HCT116 (cell line): ENCODE results near the gene SNCAIP. TPM values are rescaled to one million over a fixed set of nuclear protein-coding genes. Genes with fewer than 3 reads are reported as not detected.

Source experiments
- ATAC-seq: fragments of 200-7000 bp; cut with Tn5 transposase; 2 replicates; pipeline ENCODE4 v1.9.1; 2020; ENCODE audit warnings: mild to moderate bottlenecking, moderate library complexity
- BruUV-seq: library from RNA; stranded (reverse); fragments of 400-500 nt; replicated peaks from 2 replicates; lab custom pipeline; 2021; lab: Mats Ljungman, UMichigan
- CTCF ChIA-PET: fragments of 300-600 bp; sonication (Branson Sonifier 250); formaldehyde crosslinking; loops from one replicate; lab custom pipeline; 2021; ENCODE audit warnings: antibody characterized with exemption; lab: Charles Lee
- POLR2A ChIA-PET: fragments of 300-600, 350-600 bp; sonication (Branson Sonifier 250); formaldehyde crosslinking; loops from one replicate; lab custom pipeline; 2021; ENCODE audit warnings: antibody characterized with exemption; lab: Charles Lee
- RAD21 ChIA-PET, 2 experiments: fragments of 300-600 bp; sonication (Branson Sonifier 250); formaldehyde crosslinking; loops; one replicate each; lab custom pipeline; 2023; ENCODE audit warnings: low total read pairs in 2 of 2; ENCODE audit not compliant: uncharacterized antibody in 2 of 2, unreplicated experiment in 2 of 2, low non-redundant PET in 1 of 2; lab: Charles Lee
- DNase-seq: peaks from one replicate; pipeline ENCODE4 v3.0.0-alpha.2; 2010; ENCODE audit warnings: low read depth, low spot score
- H2AFZ ChIP-seq: fragments of 200-600 bp; shearing (Covaris generic), sonication (generic); 2 replicates; pipeline ENCODE4 v1.6.1; 2017; ENCODE audit warnings: low read depth, mixed run types, mixed read lengths, antibody characterized with exemption, low read length; ENCODE audit not compliant: poor library complexity, severe bottlenecking
- H3K27ac ChIP-seq: 2 replicates; pipeline ENCODE4 v1.5.1; 2012; ENCODE audit warnings: low read depth, low read length
- H3K27me3 ChIP-seq: fragments of 200-600 bp; sonication (generic); 2 replicates; pipeline ENCODE4 v1.6.1; 2016; ENCODE audit warnings: mixed run types, low read length, mixed read lengths; ENCODE audit not compliant: insufficient read depth
- H3K36me3 ChIP-seq, 2 experiments: fragments of 200-500 bp in 1 of 2; fragments of 200-600 bp in 1 of 2; sonication (Bioruptor generic) in 1 of 2; sonication (generic) in 1 of 2; 2 replicates each; pipeline versions ENCODE4 v1.5.1 to v1.6.1; 2014 to 2016; ENCODE audit warnings: low read length in 2 of 2, inconsistent platforms in 1 of 2, mixed read lengths in 1 of 2, mixed run types in 1 of 2; ENCODE audit not compliant: insufficient read depth in 2 of 2, control insufficient read depth in 1 of 2
- H3K4me1 ChIP-seq, 2 experiments: fragments of 200-600 bp in 1 of 2; sonication (generic) in 1 of 2; 2 replicates each; pipeline versions ENCODE4 v1.5.1 to v1.6.1; 2012 to 2017; ENCODE audit warnings: low read length in 2 of 2, inconsistent platforms in 1 of 2, mild to moderate bottlenecking in 1 of 2, mixed read lengths in 1 of 2, mixed run types in 1 of 2, moderate library complexity in 1 of 2; ENCODE audit not compliant: insufficient read depth in 2 of 2, control insufficient read depth in 1 of 2
- H3K4me2 ChIP-seq: fragments of 200-600 bp; sonication (generic); 2 replicates; pipeline ENCODE4 v1.6.1; 2017; ENCODE audit warnings: mixed run types, low read length, mixed read lengths
- H3K4me3 ChIP-seq, 2 experiments: fragments of 200-600 bp in 1 of 2; sonication (generic) in 1 of 2; replicated peaks in 1 of 2; 2 replicates each; pipeline ENCODE4 v1.5.1; 2011 to 2016; ENCODE audit warnings: low read length in 2 of 2, control low read depth in 1 of 2, low read depth in 1 of 2, mild to moderate bottlenecking in 1 of 2, mixed read lengths in 1 of 2, mixed run types in 1 of 2
- H3K79me2 ChIP-seq: fragments of 200-600 bp; sonication (generic); 2 replicates; pipeline ENCODE4 v1.6.1; 2017; ENCODE audit warnings: mild to moderate bottlenecking, mixed run types, low read length, moderate library complexity, mixed read lengths; ENCODE audit not compliant: insufficient read depth
- H3K9ac ChIP-seq: fragments of 200-600 bp; sonication (generic); 2 replicates; pipeline ENCODE4 v1.6.1; 2016; ENCODE audit warnings: low read length, mixed read lengths
- H3K9me2 ChIP-seq: fragments of 200-600 bp; sonication (generic), shearing (Covaris generic); 2 replicates; pipeline ENCODE4 v1.6.1; 2017; ENCODE audit warnings: mixed run types, mild to moderate bottlenecking, moderate library complexity; ENCODE audit not compliant: insufficient read depth
- H3K9me3 ChIP-seq, 2 experiments: fragments of 200-500 bp in 1 of 2; fragments of 200-600 bp in 1 of 2; sonication (Bioruptor generic) in 1 of 2; sonication (generic) in 1 of 2; 2 replicates each; pipeline ENCODE4 v1.6.1; 2014 to 2017; ENCODE audit warnings: low read length in 2 of 2, mixed read lengths in 2 of 2, inconsistent platforms in 1 of 2, low read depth in 1 of 2, mild to moderate bottlenecking in 1 of 2, mixed run types in 1 of 2, moderate library complexity in 1 of 2; ENCODE audit not compliant: control insufficient read depth in 1 of 2, insufficient read depth in 1 of 2
- H4K20me1 ChIP-seq: fragments of 200-600 bp; sonication (generic), shearing (Covaris generic); 2 replicates; pipeline ENCODE4 v1.6.1; 2017; ENCODE audit warnings: mixed run types, mild to moderate bottlenecking, moderate library complexity; ENCODE audit not compliant: insufficient read depth
- CBX3 ChIP-seq: IDR thresholded peaks from 2 replicates; pipeline ENCODE4 v1.6.1; 2012; ENCODE audit warnings: low read depth
- CEBPB ChIP-seq: IDR thresholded peaks from 2 replicates; pipeline ENCODE4 v1.6.1; 2012; ENCODE audit warnings: low read depth
- ELF1 ChIP-seq: IDR thresholded peaks from 2 replicates; pipeline ENCODE4 v1.6.1; 2012; ENCODE audit warnings: low read depth, borderline replicate concordance
- EZH2phosphoT487 ChIP-seq: fragments of 200-600 bp; IDR thresholded peaks from 2 replicates; pipeline ENCODE4 v1.6.1; 2018; ENCODE audit warnings: antibody characterized with exemption, borderline replicate concordance
- FOSL1 ChIP-seq: IDR thresholded peaks from 2 replicates; pipeline ENCODE4 v1.6.1; 2012; ENCODE audit warnings: low read depth
- JUND ChIP-seq: IDR thresholded peaks from 2 replicates; pipeline ENCODE4 v1.6.1; 2012
- POLR2A ChIP-seq: IDR thresholded peaks from 2 replicates; pipeline ENCODE4 v1.7.0; 2011; ENCODE audit warnings: borderline replicate concordance; ENCODE audit not compliant: insufficient read depth, insufficient read length; ENCODE audit errors: extremely low read depth
- POLR2AphosphoS5 ChIP-seq: IDR thresholded peaks from 2 replicates; pipeline ENCODE4 v1.6.1; 2011; ENCODE audit warnings: mild to moderate bottlenecking, low read depth, low read length, moderate library complexity
- SIN3A ChIP-seq: IDR thresholded peaks from 2 replicates; pipeline ENCODE4 v1.6.1; 2012; ENCODE audit warnings: low read depth
- TCF7L2 ChIP-seq: IDR thresholded peaks from 2 replicates; pipeline ENCODE4 v1.7.0; 2011; ENCODE audit warnings: borderline replicate concordance, inconsistent platforms; ENCODE audit not compliant: insufficient read depth, insufficient read length; ENCODE audit errors: extremely low read depth
- YY1 ChIP-seq: IDR thresholded peaks from 2 replicates; pipeline ENCODE4 v1.6.1; 2011; ENCODE audit warnings: low read length, low read depth, moderate library complexity, mild to moderate bottlenecking; ENCODE audit not compliant: insufficient replicate concordance; ENCODE audit errors: extremely low read depth
- ZFX ChIP-seq: fragments of 450-650 bp; IDR thresholded peaks from 2 replicates; pipeline ENCODE4 v1.6.1; 2017
- intact Hi-C: fragments of 100-400 bp; cut with micrococcal nuclease; formaldehyde crosslinking; loops from 2 replicates; pipeline ENCODE4 v1.10.0; 2022
- total RNA-seq: library from RNA; stranded (reverse); gene quantifications from one replicate; pipeline ENCODE4 v1.2.1, GENCODE V29; 2021; ENCODE audit not compliant: unreplicated experiment
- TF ChIP-seq, protein P1 (sequence below): IDR thresholded peaks from 2 replicates; pipeline ENCODE4 v1.6.1; 2011; ENCODE audit warnings: mild to moderate bottlenecking, low read length, moderate library complexity; ENCODE audit not compliant: insufficient replicate concordance; ENCODE audit errors: extremely low read depth
- TF ChIP-seq, protein P2 (sequence below): IDR thresholded peaks from 2 replicates; pipeline ENCODE4 v1.6.1; 2012; ENCODE audit warnings: low read depth
- TF ChIP-seq, protein P3 (sequence below): IDR thresholded peaks from 2 replicates; pipeline ENCODE4 v1.6.1; 2012

SNCAIP gene
- total RNA-seq, 1 experiment from 2014 or later = not detected

DNA sequence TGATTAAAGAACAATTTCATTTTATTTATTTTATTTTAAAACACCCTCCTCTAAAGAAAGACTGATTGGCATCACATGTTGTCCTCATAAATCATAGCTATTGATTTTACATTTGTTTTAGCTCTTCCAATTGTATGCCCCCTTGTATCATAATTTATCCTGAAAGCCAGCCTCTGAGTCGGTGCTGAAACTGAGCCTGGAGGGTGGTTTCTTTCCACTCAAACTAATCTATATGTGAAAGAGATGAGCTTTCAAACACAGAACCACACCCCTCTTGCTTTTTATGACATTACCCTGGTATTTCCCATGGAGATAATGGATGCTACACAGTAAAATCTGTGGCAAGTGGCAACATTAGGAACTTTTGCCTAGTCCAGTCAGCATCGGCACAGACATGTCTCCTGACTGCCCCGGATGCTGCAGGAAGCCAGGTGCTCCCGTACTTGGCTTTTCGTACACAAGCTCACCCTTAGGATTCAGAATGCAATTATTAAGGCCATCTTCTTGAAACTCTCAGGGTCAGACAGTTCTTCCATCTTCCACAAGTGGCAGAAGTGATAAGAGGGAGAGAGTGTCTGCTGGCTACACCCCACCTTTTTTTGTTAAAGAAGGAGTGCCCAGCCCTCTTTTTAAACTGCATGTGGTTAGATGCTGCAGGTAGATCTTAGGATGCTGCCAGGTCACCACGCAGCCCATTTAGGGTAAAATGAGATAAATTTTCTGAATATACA, 91.1 kb downstream of the SNCAIP start:
- POLR2A ChIA-PET = no interaction called here

DNA sequence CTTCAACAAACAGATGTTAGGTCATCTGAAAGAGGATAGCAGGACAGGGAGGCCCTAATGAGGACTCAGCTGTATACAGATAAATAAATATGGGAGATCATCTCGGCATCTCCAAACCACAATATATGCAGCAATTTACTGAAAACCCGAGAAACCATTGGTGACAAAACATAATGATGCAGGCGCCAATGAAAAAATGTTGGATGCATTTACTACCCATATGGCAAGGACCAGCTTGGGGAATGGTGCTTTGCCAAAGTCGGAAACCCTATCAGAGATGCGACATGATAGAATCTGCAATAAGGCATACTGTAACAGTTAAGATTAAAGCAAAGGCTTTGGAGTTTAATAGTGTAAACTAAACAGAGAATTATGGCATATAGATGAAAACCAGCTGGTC, 92.0 kb downstream of the SNCAIP start:
- DNase-seq (no peak), ATAC-seq (no peak)
- CTCF ChIA-PET = interaction anchor here (1.3 kb wide), 1 partner anchor 12 kb away, joined by 3 read pairs; no protein-coding TSS in a partner anchor
- Histone ChIP-seq H3K4me1 (no peaks in the 10 kb centered on the region), H3K36me3 (no peaks in the 10 kb centered on the region), H3K9me3 (no peaks in the 10 kb centered on the region), H3K9ac (no peak overlapping the region), H3K4me3 (no peak overlapping the region), H3K27me3 (no peaks in the 10 kb centered on the region), H3K9me2 (no peaks in the 10 kb centered on the region), H3K4me2 (no peak overlapping the region), H3K79me2 (no peaks in the 10 kb centered on the region), H3K27ac (no peak overlapping the region), H4K20me1 (no peaks in the 10 kb centered on the region), H2AFZ (no peak overlapping the region)
- no TSS peak for BruUV-seq
- RAD21 ChIA-PET = no interaction called here
- intact Hi-C loops = no loop called here
- POLR2A ChIA-PET = no interaction called here
- TF ChIP-seq ELF1 (no peak), POLR2A (no peak), YY1 (no peak), ZFX (no peak), JUND (no peak), TCF7L2 (no peak), CEBPB (no peak), EZH2phosphoT487 (no peak), CBX3 (no peak), SIN3A (no peak)
- TF ChIP-seq, protein P1, sequence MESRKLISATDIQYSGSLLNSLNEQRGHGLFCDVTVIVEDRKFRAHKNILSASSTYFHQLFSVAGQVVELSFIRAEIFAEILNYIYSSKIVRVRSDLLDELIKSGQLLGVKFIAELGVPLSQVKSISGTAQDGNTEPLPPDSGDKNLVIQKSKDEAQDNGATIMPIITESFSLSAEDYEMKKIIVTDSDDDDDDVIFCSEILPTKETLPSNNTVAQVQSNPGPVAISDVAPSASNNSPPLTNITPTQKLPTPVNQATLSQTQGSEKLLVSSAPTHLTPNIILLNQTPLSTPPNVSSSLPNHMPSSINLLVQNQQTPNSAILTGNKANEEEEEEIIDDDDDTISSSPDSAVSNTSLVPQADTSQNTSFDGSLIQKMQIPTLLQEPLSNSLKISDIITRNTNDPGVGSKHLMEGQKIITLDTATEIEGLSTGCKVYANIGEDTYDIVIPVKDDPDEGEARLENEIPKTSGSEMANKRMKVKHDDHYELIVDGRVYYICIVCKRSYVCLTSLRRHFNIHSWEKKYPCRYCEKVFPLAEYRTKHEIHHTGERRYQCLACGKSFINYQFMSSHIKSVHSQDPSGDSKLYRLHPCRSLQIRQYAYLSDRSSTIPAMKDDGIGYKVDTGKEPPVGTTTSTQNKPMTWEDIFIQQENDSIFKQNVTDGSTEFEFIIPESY = no peak
- TF ChIP-seq, protein P2, sequence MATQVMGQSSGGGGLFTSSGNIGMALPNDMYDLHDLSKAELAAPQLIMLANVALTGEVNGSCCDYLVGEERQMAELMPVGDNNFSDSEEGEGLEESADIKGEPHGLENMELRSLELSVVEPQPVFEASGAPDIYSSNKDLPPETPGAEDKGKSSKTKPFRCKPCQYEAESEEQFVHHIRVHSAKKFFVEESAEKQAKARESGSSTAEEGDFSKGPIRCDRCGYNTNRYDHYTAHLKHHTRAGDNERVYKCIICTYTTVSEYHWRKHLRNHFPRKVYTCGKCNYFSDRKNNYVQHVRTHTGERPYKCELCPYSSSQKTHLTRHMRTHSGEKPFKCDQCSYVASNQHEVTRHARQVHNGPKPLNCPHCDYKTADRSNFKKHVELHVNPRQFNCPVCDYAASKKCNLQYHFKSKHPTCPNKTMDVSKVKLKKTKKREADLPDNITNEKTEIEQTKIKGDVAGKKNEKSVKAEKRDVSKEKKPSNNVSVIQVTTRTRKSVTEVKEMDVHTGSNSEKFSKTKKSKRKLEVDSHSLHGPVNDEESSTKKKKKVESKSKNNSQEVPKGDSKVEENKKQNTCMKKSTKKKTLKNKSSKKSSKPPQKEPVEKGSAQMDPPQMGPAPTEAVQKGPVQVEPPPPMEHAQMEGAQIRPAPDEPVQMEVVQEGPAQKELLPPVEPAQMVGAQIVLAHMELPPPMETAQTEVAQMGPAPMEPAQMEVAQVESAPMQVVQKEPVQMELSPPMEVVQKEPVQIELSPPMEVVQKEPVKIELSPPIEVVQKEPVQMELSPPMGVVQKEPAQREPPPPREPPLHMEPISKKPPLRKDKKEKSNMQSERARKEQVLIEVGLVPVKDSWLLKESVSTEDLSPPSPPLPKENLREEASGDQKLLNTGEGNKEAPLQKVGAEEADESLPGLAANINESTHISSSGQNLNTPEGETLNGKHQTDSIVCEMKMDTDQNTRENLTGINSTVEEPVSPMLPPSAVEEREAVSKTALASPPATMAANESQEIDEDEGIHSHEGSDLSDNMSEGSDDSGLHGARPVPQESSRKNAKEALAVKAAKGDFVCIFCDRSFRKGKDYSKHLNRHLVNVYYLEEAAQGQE = no peak
- TF ChIP-seq, protein P3, sequence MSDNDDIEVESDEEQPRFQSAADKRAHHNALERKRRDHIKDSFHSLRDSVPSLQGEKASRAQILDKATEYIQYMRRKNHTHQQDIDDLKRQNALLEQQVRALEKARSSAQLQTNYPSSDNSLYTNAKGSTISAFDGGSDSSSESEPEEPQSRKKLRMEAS = no peak

More for the DNA sequence above, 91.1 kb downstream of the SNCAIP start:
- Histone ChIP-seq H3K4me1 (no peaks in the 10 kb centered on the region), H3K79me2 (no peaks in the 10 kb centered on the region), H3K4me3 (no peak overlapping the region), H3K36me3 (no peaks in the 10 kb centered on the region), H2AFZ (no peak overlapping the region), H3K27me3 (no peaks in the 10 kb centered on the region), H4K20me1 (no peaks in the 10 kb centered on the region), H3K9me3 (no peaks in the 10 kb centered on the region), H3K9ac (no peak overlapping the region), H3K4me2 (no peak overlapping the region), H3K9me2 (no peaks in the 10 kb centered on the region), H3K27ac (no peak overlapping the region)
- no TSS peak for BruUV-seq
- ATAC-seq = no peak
- intact Hi-C loops = no loop called here
- RAD21 ChIA-PET = no interaction called here
- CTCF ChIA-PET = interaction anchor here (1.5 kb wide), 1 partner anchor 13 kb away, joined by 5 read pairs; no protein-coding TSS in a partner anchor
- no peak for DNase-seq
- TF ChIP-seq POLR2AphosphoS5 (no peak), YY1 (no peak), FOSL1 (no peak)
